HepG2 (cell line): ENCODE measurements around the gene MUC13. TPM values are rescaled to one million over a fixed set of nuclear protein-coding genes. Genes with fewer than 3 reads are reported as not detected.

ENCODE experiments used
- ATF7 ChIP-seq, 2 experiments: fragments of 450-650 bp in 1 of 2; sonication (generic) in 1 of 2; formaldehyde crosslinking in 1 of 2; IDR thresholded peaks; 2 replicates each; pipeline versions ENCODE4 v1.4.0 to v1.6.1; 2016 to 2020; ENCODE audit warnings: antibody characterized with exemption in 1 of 2, mild to moderate bottlenecking in 1 of 2, missing genetic modification reagents in 1 of 2
- EP300 ChIP-seq, 3 experiments: sonication (generic) in 1 of 3; formaldehyde crosslinking in 1 of 3; IDR thresholded peaks; 2 replicates each; pipeline versions ENCODE4 v1.5.1 to v1.6.1; 2011 to 2020; ENCODE audit warnings: low read depth in 2 of 3, low read length in 2 of 3, borderline replicate concordance in 1 of 3, improper control_type of control experiment in 1 of 3, mild to moderate bottlenecking in 1 of 3, missing genetic modification reagents in 1 of 3, moderate library complexity in 1 of 3
- GFI1 ChIP-seq: sonication (generic); formaldehyde crosslinking; IDR thresholded peaks from 2 replicates; pipeline ENCODE4 v1.5.0; 2020; ENCODE audit warnings: missing genetic modification reagents, mild to moderate bottlenecking, borderline replicate concordance
- HDAC2 ChIP-seq: sonication (generic); formaldehyde crosslinking; IDR thresholded peaks from 2 replicates; pipeline ENCODE4 v1.4.0; 2020; ENCODE audit warnings: missing genetic modification reagents
- MAFF ChIP-seq: IDR thresholded peaks from 2 replicates; pipeline ENCODE4 v1.6.1; 2011; ENCODE audit warnings: low read depth, low read length, improper control_type of control experiment
- NAIF1 ChIP-seq: sonication (generic); formaldehyde crosslinking; IDR thresholded peaks from 2 replicates; pipeline ENCODE4 v1.5.0; 2020; ENCODE audit warnings: mild to moderate bottlenecking, missing genetic modification reagents, borderline replicate concordance
- NKX3-1 ChIP-seq: sonication (generic); formaldehyde crosslinking; IDR thresholded peaks from 2 replicates; pipeline ENCODE4 v1.5.0; 2020; ENCODE audit warnings: missing genetic modification reagents
- NR2C2 ChIP-seq: sonication (generic); formaldehyde crosslinking; IDR thresholded peaks from 2 replicates; pipeline ENCODE4 v1.4.0; 2020; ENCODE audit warnings: missing genetic modification reagents, mild to moderate bottlenecking, moderate library complexity, borderline replicate concordance
- PCBP1 ChIP-seq: fragments of 200-400 bp; formaldehyde crosslinking; IDR thresholded peaks from 2 replicates; pipeline ENCODE4 v1.6.1; 2017; ENCODE audit warnings: mild to moderate bottlenecking, low read depth, low read length, borderline replicate concordance
- TARDBP ChIP-seq: sonication (generic); formaldehyde crosslinking; IDR thresholded peaks from 2 replicates; pipeline ENCODE4 v1.8.0; 2022; ENCODE audit warnings: mild to moderate bottlenecking, missing genetic modification reagents
- THAP11 ChIP-seq: IDR thresholded peaks from 2 replicates; pipeline ENCODE4 v1.6.1; 2016; ENCODE audit warnings: missing biosample characterization, missing genetic modification reagents
- ZBTB7B ChIP-seq: sonication (generic); formaldehyde crosslinking; IDR thresholded peaks from 2 replicates; pipeline ENCODE4 v1.4.0; 2020; ENCODE audit warnings: missing genetic modification reagents
- ZFP36L1 ChIP-seq: sonication (generic); formaldehyde crosslinking; IDR thresholded peaks from 2 replicates; pipeline ENCODE4 v1.8.0; 2022; ENCODE audit warnings: mild to moderate bottlenecking, missing genetic modification reagents, moderate library complexity
- ZNF557 ChIP-seq: sonication (generic); formaldehyde crosslinking; IDR thresholded peaks from 2 replicates; pipeline ENCODE4 v1.4.0; 2020; ENCODE audit warnings: missing genetic modification reagents
- ZNF788 ChIP-seq: sonication (generic); formaldehyde crosslinking; IDR thresholded peaks from 2 replicates; pipeline ENCODE4 v1.5.0; 2020; ENCODE audit warnings: mild to moderate bottlenecking, missing genetic modification reagents, borderline replicate concordance
- ZNF792 ChIP-seq: IDR thresholded peaks from 2 replicates; pipeline ENCODE4 v1.6.1; 2016
- polyA plus RNA-seq, 8 experiments: library from polyadenylated mRNA; depleted of rRNA in 3 of 8; stranded (reverse) in 7 of 8; unstranded in 1 of 8; fragments of >200 nt; fragmentation: Illumina TruSeq in 4 of 8; extraction: Trizol in 4 of 8; gene quantifications; 2 replicates each; pipeline versions ENCODE4 v1.2.1 to v1.2.3, GENCODE V29; 2011 to 2016; ENCODE audit warnings: low read depth in 4 of 8, missing spikeins in 1 of 8, mixed read lengths in 1 of 8; ENCODE audit not compliant: insufficient read depth in 1 of 8
- total RNA-seq, 5 experiments: library from RNA; depleted of rRNA; stranded (reverse); fragments of >200 nt; fragmentation: Illumina TruSeq; extraction: Trizol; gene quantifications; 2 replicates each; pipeline ENCODE4 v1.2.3, GENCODE V29; 2016; ENCODE audit warnings: low read depth in 1 of 5
- TF ChIP-seq, protein P1 (sequence below): IDR thresholded peaks from 2 replicates; pipeline ENCODE4 v1.6.1; 2012; ENCODE audit warnings: low read length, improper control_type of control experiment
- TF ChIP-seq, protein P2 (sequence below): sonication (generic); formaldehyde crosslinking; IDR thresholded peaks from 2 replicates; pipeline ENCODE4 v1.5.0; 2020; ENCODE audit warnings: mild to moderate bottlenecking, missing genetic modification reagents
- TF ChIP-seq, protein P3 (sequence below): sonication (generic); formaldehyde crosslinking; IDR thresholded peaks from 2 replicates; pipeline ENCODE4 v1.8.1; 2023; ENCODE audit warnings: mild to moderate bottlenecking, inconsistent platforms, moderate library complexity, missing genetic modification reagents, borderline replicate concordance
- TF ChIP-seq, protein P4 (sequence below): sonication (generic); formaldehyde crosslinking; IDR thresholded peaks from 2 replicates; pipeline ENCODE4 v1.5.0; 2020; ENCODE audit warnings: missing genetic modification reagents

The MUC13 gene
- total and polyA plus RNA-seq, 2 of the 13 experiments (the other 11 are each of a cell fraction or from before 2014, with no cell fraction given), result 0.04 to 1.2 TPM

DNA sequence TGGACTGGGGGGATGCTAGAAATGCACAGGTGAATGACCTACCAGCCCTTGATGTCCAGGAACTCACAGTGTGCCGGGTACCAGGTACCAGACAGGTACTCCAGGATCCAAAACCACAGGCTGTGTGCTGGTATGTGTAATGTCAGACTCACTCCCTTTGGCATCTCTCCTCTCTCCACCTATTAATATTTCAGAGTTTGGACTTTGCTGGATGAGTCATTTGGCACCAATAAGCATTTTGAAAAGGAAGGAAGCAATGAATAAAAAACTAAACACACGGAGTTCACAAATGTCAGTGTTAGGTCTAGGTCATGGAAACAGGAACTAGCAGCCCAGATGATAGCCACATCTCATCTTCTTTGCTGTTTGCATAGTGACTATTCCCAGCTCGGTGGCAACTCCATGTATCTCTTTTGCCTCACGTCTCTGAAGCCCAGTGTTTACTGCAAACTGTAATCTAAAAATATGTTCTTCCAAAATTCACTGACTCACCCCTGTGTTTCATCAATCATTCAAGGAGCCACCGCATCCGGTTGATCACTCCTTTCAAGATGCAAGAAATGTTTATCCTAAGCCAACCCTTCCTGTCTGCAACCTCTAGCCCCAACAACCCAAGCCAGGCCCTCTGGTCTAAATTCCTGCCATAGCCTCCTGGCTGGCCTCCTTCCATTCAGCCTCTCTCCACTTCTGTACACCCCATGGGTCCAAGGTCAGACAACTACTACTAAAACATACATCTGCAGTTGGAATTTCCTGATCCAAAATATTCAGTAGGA, 55.8 kb downstream of the MUC13 start (continued):
- TF ChIP-seq HDAC2 (CRISPR knock-in tag), result peak; percentile 65
- TF ChIP-seq, protein P1, sequence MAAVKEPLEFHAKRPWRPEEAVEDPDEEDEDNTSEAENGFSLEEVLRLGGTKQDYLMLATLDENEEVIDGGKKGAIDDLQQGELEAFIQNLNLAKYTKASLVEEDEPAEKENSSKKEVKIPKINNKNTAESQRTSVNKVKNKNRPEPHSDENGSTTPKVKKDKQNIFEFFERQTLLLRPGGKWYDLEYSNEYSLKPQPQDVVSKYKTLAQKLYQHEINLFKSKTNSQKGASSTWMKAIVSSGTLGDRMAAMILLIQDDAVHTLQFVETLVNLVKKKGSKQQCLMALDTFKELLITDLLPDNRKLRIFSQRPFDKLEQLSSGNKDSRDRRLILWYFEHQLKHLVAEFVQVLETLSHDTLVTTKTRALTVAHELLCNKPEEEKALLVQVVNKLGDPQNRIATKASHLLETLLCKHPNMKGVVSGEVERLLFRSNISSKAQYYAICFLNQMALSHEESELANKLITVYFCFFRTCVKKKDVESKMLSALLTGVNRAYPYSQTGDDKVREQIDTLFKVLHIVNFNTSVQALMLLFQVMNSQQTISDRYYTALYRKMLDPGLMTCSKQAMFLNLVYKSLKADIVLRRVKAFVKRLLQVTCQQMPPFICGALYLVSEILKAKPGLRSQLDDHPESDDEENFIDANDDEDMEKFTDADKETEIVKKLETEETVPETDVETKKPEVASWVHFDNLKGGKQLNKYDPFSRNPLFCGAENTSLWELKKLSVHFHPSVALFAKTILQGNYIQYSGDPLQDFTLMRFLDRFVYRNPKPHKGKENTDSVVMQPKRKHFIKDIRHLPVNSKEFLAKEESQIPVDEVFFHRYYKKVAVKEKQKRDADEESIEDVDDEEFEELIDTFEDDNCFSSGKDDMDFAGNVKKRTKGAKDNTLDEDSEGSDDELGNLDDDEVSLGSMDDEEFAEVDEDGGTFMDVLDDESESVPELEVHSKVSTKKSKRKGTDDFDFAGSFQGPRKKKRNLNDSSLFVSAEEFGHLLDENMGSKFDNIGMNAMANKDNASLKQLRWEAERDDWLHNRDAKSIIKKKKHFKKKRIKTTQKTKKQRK, result no peak
- TF ChIP-seq, protein P2, sequence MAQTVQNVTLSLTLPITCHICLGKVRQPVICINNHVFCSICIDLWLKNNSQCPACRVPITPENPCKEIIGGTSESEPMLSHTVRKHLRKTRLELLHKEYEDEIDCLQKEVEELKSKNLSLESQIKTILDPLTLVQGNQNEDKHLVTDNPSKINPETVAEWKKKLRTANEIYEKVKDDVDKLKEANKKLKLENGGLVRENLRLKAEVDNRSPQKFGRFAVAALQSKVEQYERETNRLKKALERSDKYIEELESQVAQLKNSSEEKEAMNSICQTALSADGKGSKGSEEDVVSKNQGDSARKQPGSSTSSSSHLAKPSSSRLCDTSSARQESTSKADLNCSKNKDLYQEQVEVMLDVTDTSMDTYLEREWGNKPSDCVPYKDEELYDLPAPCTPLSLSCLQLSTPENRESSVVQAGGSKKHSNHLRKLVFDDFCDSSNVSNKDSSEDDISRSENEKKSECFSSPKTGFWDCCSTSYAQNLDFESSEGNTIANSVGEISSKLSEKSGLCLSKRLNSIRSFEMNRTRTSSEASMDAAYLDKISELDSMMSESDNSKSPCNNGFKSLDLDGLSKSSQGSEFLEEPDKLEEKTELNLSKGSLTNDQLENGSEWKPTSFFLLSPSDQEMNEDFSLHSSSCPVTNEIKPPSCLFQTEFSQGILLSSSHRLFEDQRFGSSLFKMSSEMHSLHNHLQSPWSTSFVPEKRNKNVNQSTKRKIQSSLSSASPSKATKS, result no peak
- TF ChIP-seq MAFF, result peak; percentile 26; the same call in 1 of the 2 replicates
- 0 out of 2 replicates have a peak, but pooled peaks have one; percentile 41 for TF ChIP-seq NAIF1
- TF ChIP-seq TARDBP (CRISPR knock-in tag), result 0 out of 2 replicates have a peak, but pooled peaks have one; percentile 40
- 0 out of 2 replicates have a peak, but pooled peaks have one; percentile 58 for TF ChIP-seq NKX3-1 (CRISPR knock-in tag)
- no peak for TF ChIP-seq ZNF788
- peak; percentile 36; the same call in 1 of the 2 replicates for TF ChIP-seq GFI1
- TF ChIP-seq ZBTB7B, result 0 out of 2 replicates have a peak, but pooled peaks have one; percentile 22
- TF ChIP-seq THAP11 (CRISPR knock-in tag), result peak; percentile 21; the same call in 1 of the 2 replicates
- no peak for TF ChIP-seq ZNF557 (CRISPR knock-in tag)
- TF ChIP-seq, protein P3, sequence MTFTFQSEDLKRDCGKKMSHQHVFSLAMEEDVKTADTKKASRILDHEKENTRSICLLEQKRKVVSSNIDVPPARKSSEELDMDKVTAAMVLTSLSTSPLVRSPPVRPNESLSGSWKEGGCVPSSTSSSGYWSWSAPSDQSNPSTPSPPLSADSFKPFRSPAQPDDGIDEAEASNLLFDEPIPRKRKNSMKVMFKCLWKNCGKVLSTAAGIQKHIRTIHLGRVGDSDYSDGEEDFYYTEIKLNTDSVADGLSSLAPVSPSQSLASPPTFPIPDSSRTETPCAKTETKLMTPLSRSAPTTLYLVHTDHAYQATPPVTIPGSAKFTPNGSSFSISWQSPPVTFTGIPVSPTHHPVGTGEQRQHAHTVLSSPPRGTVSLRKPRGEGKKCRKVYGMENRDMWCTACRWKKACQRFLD (CRISPR knock-in tag), result no peak
- peak; percentile 44; the same call in 1 of the 2 replicates for TF ChIP-seq NR2C2 (CRISPR knock-in tag)
- TF ChIP-seq ATF7 (IDR thresholded peaks at IDR 0.05), result 0 out of 2 replicates have a peak, but pooled peaks have one; percentile 9
- 0 out of 2 replicates have a peak, but pooled peaks have one; percentile 44 for TF ChIP-seq ATF7 (CRISPR knock-in tag; IDR thresholded peaks at IDR 0.05)
- TF ChIP-seq, protein P4, sequence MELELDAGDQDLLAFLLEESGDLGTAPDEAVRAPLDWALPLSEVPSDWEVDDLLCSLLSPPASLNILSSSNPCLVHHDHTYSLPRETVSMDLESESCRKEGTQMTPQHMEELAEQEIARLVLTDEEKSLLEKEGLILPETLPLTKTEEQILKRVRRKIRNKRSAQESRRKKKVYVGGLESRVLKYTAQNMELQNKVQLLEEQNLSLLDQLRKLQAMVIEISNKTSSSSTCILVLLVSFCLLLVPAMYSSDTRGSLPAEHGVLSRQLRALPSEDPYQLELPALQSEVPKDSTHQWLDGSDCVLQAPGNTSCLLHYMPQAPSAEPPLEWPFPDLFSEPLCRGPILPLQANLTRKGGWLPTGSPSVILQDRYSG, result no peak
- TF ChIP-seq ZFP36L1 (CRISPR knock-in tag), result 0 out of 2 replicates have a peak, but pooled peaks have one; percentile 30
- no peak for TF ChIP-seq PCBP1
- TF ChIP-seq ZNF792, result peak; percentile 50; the same call in 1 of the 2 replicates
- TF ChIP-seq EP300 (IDR thresholded peaks at IDR 0.05; ENCODE audit: low read depth in 2 of 2, low read length in 2 of 2), result peak in 1 of 2 experiments; percentile 65; a peak in 2 of 4 replicates
- TF ChIP-seq EP300 (CRISPR knock-in tag; IDR thresholded peaks at IDR 0.05; ENCODE audit: borderline replicate concordance), result peak; percentile 73
